PC-3 (cell line): ENCODE measurements around the gene ETNK2. TPM values are rescaled to one million over a fixed set of nuclear protein-coding genes. Genes with fewer than 3 reads are reported as not detected.

ENCODE experiments used
- ATAC-seq: fragments of 200-7000 bp; cut with Tn5 transposase; 2 replicates; pipeline ENCODE4 v1.9.1; 2020; ENCODE audit warnings: mild to moderate bottlenecking, moderate library complexity
- BruUV-seq: library from RNA; stranded (reverse); fragments of 400-500 nt; replicated peaks from 2 replicates; lab custom pipeline; 2021; lab: Mats Ljungman, UMichigan
- CTCF ChIA-PET: fragments of 300-600 bp; sonication (Branson Sonifier 250); formaldehyde crosslinking; loops from one replicate; lab custom pipeline; 2022; ENCODE audit warnings: antibody characterized with exemption; lab: Charles Lee
- POLR2A ChIA-PET: fragments of 300-600 bp; sonication (Branson Sonifier 250); formaldehyde crosslinking; loops from one replicate; lab custom pipeline; 2022; ENCODE audit warnings: antibody characterized with exemption; ENCODE audit not compliant: unreplicated experiment; lab: Charles Lee
- DNase-seq: peaks from one replicate; pipeline ENCODE4 v3.0.0-alpha.2; 2015
- H2AFZ ChIP-seq: fragments of 300-600 bp; sonication (generic); 2 replicates; pipeline ENCODE4 v1.6.0; 2016; ENCODE audit warnings: antibody characterized with exemption, low read length
- H3F3A ChIP-seq: fragments of 300-600 bp; sonication (generic); one replicate; pipeline ENCODE4 v1.6.0; 2017; ENCODE audit warnings: antibody characterized with exemption, low read length, control low read depth, mild to moderate bottlenecking; ENCODE audit not compliant: unreplicated experiment
- H3K27ac ChIP-seq: fragments of 300-600 bp; sonication (generic); 2 replicates; pipeline ENCODE4 v1.5.1; 2016; ENCODE audit warnings: mild to moderate bottlenecking, low read length
- H3K27me3 ChIP-seq: fragments of 300-600 bp; sonication (generic); 2 replicates; pipeline ENCODE4 v1.6.1; 2016; ENCODE audit warnings: low read length, mixed read lengths
- H3K36me3 ChIP-seq: fragments of 300-600 bp; sonication (generic); 2 replicates; pipeline ENCODE4 v1.6.1; 2016; ENCODE audit warnings: low read depth, mixed run types, low read length, mixed read lengths
- H3K4me1 ChIP-seq: fragments of 300-600 bp; sonication (generic); 2 replicates; pipeline ENCODE4 v1.5.1; 2016; ENCODE audit warnings: low read length; ENCODE audit not compliant: insufficient read depth
- H3K4me2 ChIP-seq: fragments of 300-600 bp; sonication (generic); 2 replicates; pipeline ENCODE4 v1.6.0; 2016; ENCODE audit warnings: low read length
- H3K4me3 ChIP-seq: fragments of 300-600 bp; sonication (generic); 2 replicates; pipeline ENCODE4 v1.5.1; 2016; ENCODE audit warnings: mild to moderate bottlenecking, low read length, mixed read lengths
- H3K79me2 ChIP-seq: fragments of 300-600 bp; sonication (generic); 2 replicates; pipeline ENCODE4 v1.6.1; 2017; ENCODE audit warnings: low read length, mixed read lengths
- H3K9ac ChIP-seq: fragments of 300-600 bp; sonication (generic); 2 replicates; pipeline ENCODE4 v1.6.0; 2016; ENCODE audit warnings: mild to moderate bottlenecking, low read length
- H3K9me2 ChIP-seq: fragments of 300-600 bp; sonication (generic); replicated peaks from 2 replicates; pipeline ENCODE4 v1.6.1; 2016; ENCODE audit warnings: mixed run types, low read length, mixed read lengths
- H3K9me3 ChIP-seq: fragments of 300-600 bp; sonication (generic); 2 replicates; pipeline ENCODE4 v1.6.1; 2016; ENCODE audit warnings: low read length, mixed read lengths
- H4K20me1 ChIP-seq: fragments of 300-600 bp; sonication (generic); 2 replicates; pipeline ENCODE4 v1.6.1; 2016; ENCODE audit warnings: low read length, mixed read lengths
- EZH2 ChIP-seq: fragments of 300-600 bp; sonication (generic); IDR thresholded peaks from one replicate; pipeline ENCODE4 v1.6.1; 2017; ENCODE audit warnings: antibody characterized with exemption, mild to moderate bottlenecking, low read length; ENCODE audit not compliant: unreplicated experiment
- EZH2phosphoT487 ChIP-seq: fragments of 300-600 bp; sonication (generic); IDR thresholded peaks from 2 replicates; pipeline ENCODE4 v1.6.1; 2018; ENCODE audit warnings: mild to moderate bottlenecking, antibody characterized with exemption, low read length, borderline replicate concordance
- intact Hi-C: fragments of 100-400 bp; cut with micrococcal nuclease; formaldehyde crosslinking; loops from 2 replicates; pipeline ENCODE4 v1.9.0; 2023
- total RNA-seq: library from RNA; depleted of rRNA; stranded (reverse); fragments of >200 nt; gene quantifications from 2 replicates; pipeline ENCODE4 v1.2.3, GENCODE V29; 2014
- TF ChIP-seq, protein P1 (sequence below): fragments of 300-600 bp; sonication (generic); conservative IDR thresholded peaks from 2 replicates; pipeline ENCODE4 v1.5.1; 2017; ENCODE audit warnings: antibody characterized with exemption, low read depth, mild to moderate bottlenecking, low read length

Gene ETNK2
- total RNA-seq, 1 experiment from 2014 or later, result 37.1 TPM

DNA sequence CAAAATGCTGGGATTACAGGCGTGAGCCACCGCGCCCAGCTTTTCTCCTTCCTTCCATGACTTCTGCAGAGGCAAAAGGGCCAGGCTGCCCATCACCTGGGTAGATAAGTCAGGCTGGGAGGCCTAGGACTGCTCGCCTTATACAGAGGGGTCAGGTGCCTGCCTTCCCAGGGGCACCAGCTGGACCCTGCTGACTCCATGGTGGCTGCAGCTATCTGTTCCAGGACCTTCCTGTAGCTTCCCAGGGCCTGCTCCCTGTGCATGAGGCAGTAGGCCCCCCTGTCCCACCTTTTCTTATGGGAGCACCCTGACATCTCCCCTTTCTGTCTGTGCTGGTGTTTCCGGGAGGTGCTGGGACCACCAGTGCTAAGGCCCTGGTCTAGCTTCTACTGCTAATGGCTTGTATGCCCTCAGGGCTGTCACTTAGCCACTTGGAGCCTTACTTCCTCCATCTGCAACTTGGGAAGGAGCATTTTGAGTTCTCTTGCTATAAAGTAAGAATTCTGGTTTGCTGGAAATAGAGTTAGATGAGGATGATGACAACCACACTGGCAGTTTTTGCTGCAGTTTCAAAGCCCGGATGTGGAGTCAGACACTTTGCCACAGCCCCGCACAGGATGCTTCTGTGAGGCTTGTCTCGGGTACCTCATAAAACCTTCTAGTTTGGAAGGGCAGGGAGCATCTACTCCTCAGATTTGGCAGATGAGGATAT lies 64.5 kb downstream of the ETNK2 start:
- no peak overlapping the region for H3K4me2 ChIP-seq
- no peak for ATAC-seq
- H3K9me3 ChIP-seq, result no peaks in the 10 kb centered on the region
- intact Hi-C loops, result no loop called here
- peaks cover 52% of the 10 kb centered on the region for H4K20me1 ChIP-seq
- CTCF ChIA-PET, result interaction anchor here (1.1 kb wide), 1 partner anchor 216 kb away, joined by 3 read pairs; no protein-coding TSS in a partner anchor
- H3K27me3 ChIP-seq, result no peaks in the 10 kb centered on the region
- H3F3A ChIP-seq, result no peaks in the 10 kb centered on the region
- no TSS peak for BruUV-seq
- no peak overlapping the region for H2AFZ ChIP-seq
- no peak overlapping the region for H3K27ac ChIP-seq
- POLR2A ChIA-PET, result no interaction called here
- TF ChIP-seq, protein P1, sequence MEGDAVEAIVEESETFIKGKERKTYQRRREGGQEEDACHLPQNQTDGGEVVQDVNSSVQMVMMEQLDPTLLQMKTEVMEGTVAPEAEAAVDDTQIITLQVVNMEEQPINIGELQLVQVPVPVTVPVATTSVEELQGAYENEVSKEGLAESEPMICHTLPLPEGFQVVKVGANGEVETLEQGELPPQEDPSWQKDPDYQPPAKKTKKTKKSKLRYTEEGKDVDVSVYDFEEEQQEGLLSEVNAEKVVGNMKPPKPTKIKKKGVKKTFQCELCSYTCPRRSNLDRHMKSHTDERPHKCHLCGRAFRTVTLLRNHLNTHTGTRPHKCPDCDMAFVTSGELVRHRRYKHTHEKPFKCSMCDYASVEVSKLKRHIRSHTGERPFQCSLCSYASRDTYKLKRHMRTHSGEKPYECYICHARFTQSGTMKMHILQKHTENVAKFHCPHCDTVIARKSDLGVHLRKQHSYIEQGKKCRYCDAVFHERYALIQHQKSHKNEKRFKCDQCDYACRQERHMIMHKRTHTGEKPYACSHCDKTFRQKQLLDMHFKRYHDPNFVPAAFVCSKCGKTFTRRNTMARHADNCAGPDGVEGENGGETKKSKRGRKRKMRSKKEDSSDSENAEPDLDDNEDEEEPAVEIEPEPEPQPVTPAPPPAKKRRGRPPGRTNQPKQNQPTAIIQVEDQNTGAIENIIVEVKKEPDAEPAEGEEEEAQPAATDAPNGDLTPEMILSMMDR, result no peak
- TF ChIP-seq EZH2phosphoT487 (no peak), EZH2 (no peak)
- peaks cover 100% of the 10 kb centered on the region for H3K79me2 ChIP-seq
- no peak overlapping the region for H3K9ac ChIP-seq
- DNase-seq, result no peak
- H3K4me1 ChIP-seq, result peaks cover 20% of the 10 kb centered on the region
- H3K36me3 ChIP-seq, result no peaks in the 10 kb centered on the region; the same call in 1 of the 2 replicates
- no peaks in the 10 kb centered on the region for H3K9me2 ChIP-seq
- H3K4me3 ChIP-seq, result no peak overlapping the region

DNA sequence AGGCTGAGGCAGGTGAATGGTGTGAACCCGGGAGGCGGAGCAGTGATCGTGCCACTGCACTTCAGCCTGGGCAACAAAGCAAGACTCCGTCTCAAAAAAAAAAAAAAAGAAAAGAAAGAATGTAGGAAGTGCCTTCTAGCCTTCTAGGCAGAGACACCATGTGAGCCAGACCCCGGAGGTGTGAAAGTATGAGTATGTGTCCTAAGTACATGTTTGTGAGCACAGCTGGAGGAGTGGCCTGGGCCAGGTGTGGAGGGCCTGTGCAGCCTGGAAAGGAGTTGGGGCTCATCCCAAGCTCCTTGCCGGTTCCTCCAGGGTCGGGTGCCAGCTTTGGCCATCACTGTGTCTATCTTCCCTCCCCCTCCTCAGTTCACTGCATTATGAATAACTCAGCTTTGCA lies 66.0 kb downstream of the ETNK2 start:
- no peaks in the 10 kb centered on the region for H3K9me3 ChIP-seq
- H3K27me3 ChIP-seq, result no peaks in the 10 kb centered on the region
- peaks cover 100% of the 10 kb centered on the region for H3K79me2 ChIP-seq
- ATAC-seq, result no peak
- H3K9ac ChIP-seq, result no peak overlapping the region
- H4K20me1 ChIP-seq, result peaks cover 41% of the 10 kb centered on the region
- no peak for DNase-seq
- ChIA-PET POLR2A (no interaction called here), CTCF (no interaction called here)
- H3F3A ChIP-seq, result no peaks in the 10 kb centered on the region
- peaks cover 26% of the 10 kb centered on the region for H3K4me1 ChIP-seq
- intact Hi-C loops, result no loop called here
- no peak overlapping the region for H3K4me2 ChIP-seq
- H3K4me3 ChIP-seq, result no peak overlapping the region
- no TSS peak for BruUV-seq
- H3K36me3 ChIP-seq, result no peaks in the 10 kb centered on the region; the same call in 1 of the 2 replicates
- H3K27ac ChIP-seq, result no peak overlapping the region
- H2AFZ ChIP-seq, result no peak overlapping the region
- TF ChIP-seq EZH2phosphoT487, result no peak
- TF ChIP-seq, protein P1, result no peak
- no peak for TF ChIP-seq EZH2
- H3K9me2 ChIP-seq, result no peaks in the 10 kb centered on the region

DNA sequence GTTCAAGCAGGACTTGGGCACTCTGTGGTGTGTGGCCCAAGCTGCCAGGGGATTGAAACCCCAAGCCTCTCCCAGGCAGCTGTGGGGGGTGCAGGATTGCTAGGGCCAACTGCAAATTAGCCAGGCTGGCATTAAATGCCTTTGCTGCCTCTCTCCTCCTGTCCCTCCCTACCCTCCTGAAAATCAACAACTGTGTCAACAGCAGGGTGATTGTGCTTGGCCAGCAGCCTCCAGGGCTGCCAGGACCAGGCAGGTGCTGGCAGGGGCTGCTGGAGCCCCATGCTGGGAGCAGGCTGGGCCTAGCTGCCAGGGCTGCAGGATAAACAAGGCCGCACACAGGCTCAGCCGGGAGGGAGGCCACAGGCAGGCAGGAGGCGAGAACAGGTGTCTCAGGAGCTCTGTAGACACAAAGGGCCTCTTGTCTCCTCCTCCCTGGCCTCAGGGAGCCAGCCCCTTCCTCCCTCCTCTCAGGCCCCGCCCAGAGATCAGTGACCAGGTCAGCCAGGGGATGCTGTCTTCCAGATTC lies 67.5 kb downstream of the ETNK2 start:
- no peaks in the 10 kb centered on the region for H3K9me3 ChIP-seq
- DNase-seq, result peak; percentile 45
- H3K9ac ChIP-seq, result no peak overlapping the region
- no peaks in the 10 kb centered on the region for H3K27me3 ChIP-seq
- no peak overlapping the region for H2AFZ ChIP-seq
- H3K4me2 ChIP-seq, result no peak overlapping the region
- no peaks in the 10 kb centered on the region for H3F3A ChIP-seq
- TF ChIP-seq EZH2phosphoT487 (no peak), EZH2 (no peak)
- TF ChIP-seq, protein P1, result no peak
- intact Hi-C loops, result no loop called here
- H3K36me3 ChIP-seq, result no peaks in the 10 kb centered on the region; the same call in 1 of the 2 replicates
- ChIA-PET CTCF (no interaction called here), POLR2A (no interaction called here)
- peak; percentile 21 for ATAC-seq
- BruUV-seq, result no TSS peak
- peaks cover 35% of the 10 kb centered on the region for H4K20me1 ChIP-seq
- no peak overlapping the region for H3K27ac ChIP-seq
- H3K4me3 ChIP-seq, result no peak overlapping the region
- H3K79me2 ChIP-seq, result peaks cover 100% of the 10 kb centered on the region
- H3K9me2 ChIP-seq, result no peaks in the 10 kb centered on the region
- peaks cover 41% of the 10 kb centered on the region for H3K4me1 ChIP-seq
